Measurements from ENCODE around the gene TNS3.

Gene TNS3

GRCh38 chr7:47307311-47307710 lies 274.6 kb downstream of the TNS3 start:
- Histone ChIP-seq H3K4me3 (ENCODE audit: low read length) (no peak overlapping the region), H3K4me1 (ENCODE audit: control insufficient read depth, low read depth, low read length) (no peaks in the 10 kb centered on the region), H3K9ac (ENCODE audit: low read length) (no peak overlapping the region), H3K36me3 (ENCODE audit: control insufficient read depth, low read depth, low read length) (peaks cover 2% of the 10 kb centered on the region), H3K27ac (ENCODE audit: low read length) (no peak overlapping the region), H3K27me3 (ENCODE audit: control insufficient read depth, insufficient read depth, low read length) (no peaks in the 10 kb centered on the region), H3K9me3 (ENCODE audit: control insufficient read depth, low read depth, low read length) (no peaks in the 10 kb centered on the region)

DNA sequence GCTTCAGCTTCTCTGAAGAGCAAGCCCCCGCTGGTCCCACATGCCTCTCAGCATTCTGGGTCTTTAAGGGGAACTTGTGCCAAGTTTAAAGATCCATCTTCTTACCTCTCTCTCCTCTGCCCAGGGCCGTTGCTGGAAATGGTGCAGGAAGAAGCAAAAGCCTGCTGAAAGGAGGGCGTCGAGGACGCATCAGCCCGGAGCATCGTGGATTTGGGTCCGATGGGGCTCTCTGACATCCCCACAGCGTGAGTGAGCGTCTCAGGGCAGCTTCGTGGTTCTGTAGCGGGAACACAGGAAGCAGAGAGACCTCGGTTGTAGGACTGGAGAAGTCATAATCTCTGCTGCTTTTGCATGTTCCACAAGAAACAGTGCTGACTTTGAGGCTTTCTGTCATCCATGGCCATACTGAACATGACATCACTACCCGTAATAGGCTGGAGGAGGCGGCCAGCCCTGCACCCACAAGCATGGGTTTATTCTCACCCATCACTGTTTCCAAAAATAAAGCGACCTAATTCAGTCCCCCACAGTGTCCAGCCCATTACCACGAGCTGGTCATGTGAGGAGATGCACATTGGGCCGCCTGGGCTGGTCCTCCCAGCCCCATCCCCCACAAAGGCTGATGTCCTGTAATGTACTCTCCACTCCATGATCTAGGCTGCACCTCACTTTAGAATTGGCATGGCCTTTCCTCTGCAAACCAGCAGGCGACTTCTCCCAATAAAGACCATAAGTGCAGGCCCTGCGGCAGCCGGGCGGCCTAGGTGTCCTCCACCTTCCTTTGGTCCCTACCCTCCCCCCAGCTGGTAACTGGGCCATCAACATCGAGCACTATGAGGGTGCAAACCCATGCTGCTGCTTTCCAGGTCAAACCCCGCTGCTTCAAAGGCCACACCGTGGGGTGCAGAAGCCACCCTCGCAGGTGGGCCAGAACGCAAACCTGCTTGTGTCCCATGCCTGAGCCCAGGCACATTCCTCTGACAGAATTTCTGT lies 276.9 kb downstream of the TNS3 start:
- H3K9ac ChIP-seq (ENCODE audit: low read length), result no peak overlapping the region
- H3K27ac ChIP-seq (ENCODE audit: low read length), result no peak overlapping the region
- H3K9me3 ChIP-seq (ENCODE audit: control insufficient read depth, low read depth, low read length), result no peaks in the 10 kb centered on the region
- no peaks in the 10 kb centered on the region for H3K27me3 ChIP-seq (ENCODE audit: control insufficient read depth, insufficient read depth, low read length)
- H3K4me3 ChIP-seq (ENCODE audit: low read length), result no peak overlapping the region
- H3K4me1 ChIP-seq (ENCODE audit: control insufficient read depth, low read depth, low read length), result no peaks in the 10 kb centered on the region
- peaks cover 3% of the 10 kb centered on the region for H3K36me3 ChIP-seq (ENCODE audit: control insufficient read depth, low read depth, low read length)

DNA sequence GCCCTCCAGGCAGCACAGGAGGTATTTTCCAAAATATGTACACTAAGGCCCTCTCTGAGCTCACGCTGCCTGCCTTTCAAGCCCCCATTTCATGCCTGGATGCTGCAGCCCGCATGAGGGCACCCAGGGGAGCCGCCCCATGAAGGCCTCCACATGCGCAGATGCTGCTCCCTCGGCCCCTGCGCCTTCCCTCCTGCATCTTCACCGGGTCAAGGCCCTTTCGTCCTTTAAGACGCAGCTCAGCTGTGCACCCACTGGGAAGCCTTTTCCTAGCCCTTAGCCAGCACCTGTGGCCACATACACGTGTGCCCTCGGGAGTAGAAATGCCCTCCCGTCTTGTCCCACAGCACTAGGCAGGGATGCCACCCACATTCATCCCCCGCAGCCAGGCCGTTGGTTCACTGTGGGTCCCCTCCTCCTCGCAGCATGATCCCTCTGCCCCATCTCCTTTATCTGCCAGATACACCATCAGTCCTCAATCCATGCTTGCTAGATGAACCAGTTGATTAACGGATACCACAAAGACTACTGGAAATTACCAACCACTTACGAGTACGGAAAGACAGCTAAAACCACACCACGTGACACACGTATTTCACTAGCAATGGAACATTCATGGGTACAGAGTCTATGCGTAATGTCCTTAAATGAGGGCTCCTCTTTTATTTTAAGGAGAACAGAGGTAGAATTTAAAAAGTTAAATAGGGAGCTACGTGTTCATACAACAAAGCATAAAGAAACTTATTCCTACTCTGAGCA lies 278.0 kb downstream of the TNS3 start:
- Histone ChIP-seq H3K27ac (ENCODE audit: low read length) (no peak overlapping the region), H3K4me1 (ENCODE audit: control insufficient read depth, low read depth, low read length) (no peaks in the 10 kb centered on the region), H3K4me3 (ENCODE audit: low read length) (no peak overlapping the region), H3K27me3 (ENCODE audit: control insufficient read depth, insufficient read depth, low read length) (no peaks in the 10 kb centered on the region), H3K36me3 (ENCODE audit: control insufficient read depth, low read depth, low read length) (peaks cover 3% of the 10 kb centered on the region), H3K9me3 (ENCODE audit: control insufficient read depth, low read depth, low read length) (no peaks in the 10 kb centered on the region), H3K9ac (ENCODE audit: low read length) (no peak overlapping the region)

DNA sequence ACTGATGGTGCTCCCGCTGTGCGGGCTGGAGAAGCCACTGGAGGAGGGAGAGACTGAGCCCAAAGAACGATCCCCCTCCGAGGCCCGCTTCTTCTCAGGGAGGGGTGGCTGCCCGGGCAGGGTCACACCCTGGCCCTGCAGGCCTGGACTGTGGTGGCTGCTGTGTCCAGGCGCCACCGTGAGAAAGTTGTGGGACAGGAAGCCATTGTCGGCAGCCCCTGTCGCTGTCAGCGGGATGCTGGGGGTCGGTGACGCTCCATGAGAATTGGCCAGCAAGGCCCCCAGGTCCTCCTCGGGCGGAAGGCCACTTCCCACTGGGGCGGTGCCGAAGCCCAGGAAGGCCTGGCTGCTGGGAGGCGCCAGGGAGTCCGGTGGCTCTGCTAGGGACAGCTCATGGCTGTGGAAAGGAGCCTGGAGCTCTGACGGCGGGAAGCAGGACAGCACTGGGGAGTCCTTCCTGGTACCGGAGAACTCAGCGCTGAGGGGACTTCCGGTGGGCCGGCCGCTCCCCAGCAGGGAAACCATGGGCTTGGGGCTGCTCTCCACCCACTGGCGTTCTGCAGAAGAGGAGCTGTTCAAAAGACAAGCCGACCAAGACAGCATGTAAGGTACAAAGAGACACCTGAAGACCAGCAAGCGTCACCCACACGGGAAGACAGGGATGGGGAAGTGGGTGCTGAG lies 278.8 kb downstream of the TNS3 start:
- Histone ChIP-seq H3K4me3 (ENCODE audit: low read length) (no peak overlapping the region), H3K27ac (ENCODE audit: low read length) (no peak overlapping the region), H3K27me3 (ENCODE audit: control insufficient read depth, insufficient read depth, low read length) (no peaks in the 10 kb centered on the region), H3K9ac (ENCODE audit: low read length) (no peak overlapping the region), H3K9me3 (ENCODE audit: control insufficient read depth, low read depth, low read length) (no peaks in the 10 kb centered on the region), H3K4me1 (ENCODE audit: control insufficient read depth, low read depth, low read length) (no peaks in the 10 kb centered on the region), H3K36me3 (ENCODE audit: control insufficient read depth, low read depth, low read length) (peaks cover 3% of the 10 kb centered on the region)

DNA sequence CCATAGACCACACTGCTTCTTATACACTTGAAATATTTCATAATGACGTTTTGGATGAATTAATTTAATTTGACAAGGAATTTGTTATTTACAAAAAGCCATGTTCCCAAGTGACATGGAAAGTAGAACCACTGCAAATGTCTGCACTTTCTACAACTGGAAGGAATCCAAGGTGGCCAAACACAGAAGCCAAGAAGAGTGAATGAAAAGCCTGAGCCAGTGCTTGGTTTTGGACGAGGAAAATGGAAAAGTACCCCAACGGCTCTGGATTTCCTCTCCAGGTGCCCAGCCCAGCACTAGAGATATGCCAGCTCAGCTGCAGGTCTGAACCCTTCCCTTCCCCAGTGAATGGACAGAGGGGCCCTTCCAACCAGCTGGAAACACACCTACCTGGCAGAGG lies 279.4 kb downstream of the TNS3 start:
- peaks cover 3% of the 10 kb centered on the region for H3K36me3 ChIP-seq (ENCODE audit: control insufficient read depth, low read depth, low read length)
- H3K9ac ChIP-seq (ENCODE audit: low read length), result no peak overlapping the region
- H3K27me3 ChIP-seq (ENCODE audit: control insufficient read depth, insufficient read depth, low read length), result no peaks in the 10 kb centered on the region
- H3K9me3 ChIP-seq (ENCODE audit: control insufficient read depth, low read depth, low read length), result no peaks in the 10 kb centered on the region
- H3K4me1 ChIP-seq (ENCODE audit: control insufficient read depth, low read depth, low read length), result no peaks in the 10 kb centered on the region
- H3K4me3 ChIP-seq (ENCODE audit: low read length), result no peak overlapping the region
- H3K27ac ChIP-seq (ENCODE audit: low read length), result no peak overlapping the region

GRCh38 chr7:47301657-47302295 lies 280.1 kb downstream of the TNS3 start:
- H3K9ac ChIP-seq (ENCODE audit: low read length), result no peak overlapping the region
- H3K27ac ChIP-seq (ENCODE audit: low read length), result no peak overlapping the region
- H3K36me3 ChIP-seq (ENCODE audit: control insufficient read depth, low read depth, low read length), result peaks cover 3% of the 10 kb centered on the region
- no peaks in the 10 kb centered on the region for H3K9me3 ChIP-seq (ENCODE audit: control insufficient read depth, low read depth, low read length)
- no peaks in the 10 kb centered on the region for H3K27me3 ChIP-seq (ENCODE audit: control insufficient read depth, insufficient read depth, low read length)
- no peak overlapping the region for H3K4me3 ChIP-seq (ENCODE audit: low read length)
- H3K4me1 ChIP-seq (ENCODE audit: control insufficient read depth, low read depth, low read length), result no peaks in the 10 kb centered on the region

DNA sequence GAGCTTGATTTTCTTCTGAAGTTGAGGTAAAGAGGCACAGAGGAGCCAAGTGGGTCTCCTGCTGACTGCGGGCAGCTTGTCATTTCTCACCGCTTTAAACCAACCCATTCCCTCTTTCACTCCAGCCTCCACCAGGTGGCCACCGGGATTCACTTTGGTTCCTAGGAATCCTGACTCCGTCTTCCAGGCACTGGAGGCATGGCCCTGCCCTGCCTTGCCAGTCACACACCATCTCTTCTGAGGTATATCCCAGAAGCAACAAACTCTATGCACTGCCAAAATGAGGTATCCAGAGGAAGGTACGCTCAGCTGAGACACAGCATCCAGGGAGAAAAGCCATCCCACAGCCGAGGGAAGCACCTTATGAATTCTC lies 280.8 kb downstream of the TNS3 start:
- Histone ChIP-seq H3K27ac (ENCODE audit: low read length) (no peak overlapping the region), H3K4me3 (ENCODE audit: low read length) (no peak overlapping the region), H3K27me3 (ENCODE audit: control insufficient read depth, insufficient read depth, low read length) (no peaks in the 10 kb centered on the region), H3K9me3 (ENCODE audit: control insufficient read depth, low read depth, low read length) (no peaks in the 10 kb centered on the region), H3K4me1 (ENCODE audit: control insufficient read depth, low read depth, low read length) (no peaks in the 10 kb centered on the region), H3K36me3 (ENCODE audit: control insufficient read depth, low read depth, low read length) (peaks cover 3% of the 10 kb centered on the region), H3K9ac (ENCODE audit: low read length) (no peak overlapping the region)

- H3K4me3 ChIP-seq (ENCODE audit: low read length), result no peak overlapping the region
- no peak overlapping the region for H3K27ac ChIP-seq (ENCODE audit: low read length)
- peaks cover 3% of the 10 kb centered on the region for H3K36me3 ChIP-seq (ENCODE audit: control insufficient read depth, low read depth, low read length)
- H3K4me1 ChIP-seq (ENCODE audit: control insufficient read depth, low read depth, low read length), result no peaks in the 10 kb centered on the region
- H3K27me3 ChIP-seq (ENCODE audit: control insufficient read depth, insufficient read depth, low read length), result no peaks in the 10 kb centered on the region
- H3K9ac ChIP-seq (ENCODE audit: low read length), result no peak overlapping the region
- H3K9me3 ChIP-seq (ENCODE audit: control insufficient read depth, low read depth, low read length), result no peaks in the 10 kb centered on the region
These were observed 281.3 kb downstream of the TNS3 start for GRCh38 chr7:47300472-47301104.

DNA sequence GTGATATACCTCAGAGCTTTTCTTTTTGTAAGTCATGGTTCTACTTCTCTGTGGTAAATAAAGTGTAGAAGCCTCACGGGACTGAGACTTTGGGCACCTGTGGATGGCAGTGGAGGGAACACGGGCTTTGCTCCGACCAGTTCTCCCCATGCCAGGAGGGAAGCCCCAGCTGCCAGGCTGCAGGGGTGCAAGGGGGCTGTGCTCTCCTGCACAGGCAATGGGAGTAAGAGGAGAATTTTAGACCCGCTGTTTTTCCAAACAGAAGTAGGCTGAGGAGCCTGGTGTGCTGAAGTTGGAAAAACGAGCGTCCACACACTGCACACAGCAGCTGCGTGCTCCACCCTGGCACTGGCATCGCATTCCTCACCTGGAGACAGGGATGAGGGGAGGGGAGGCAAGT lies 282.4 kb downstream of the TNS3 start:
- H3K9ac ChIP-seq (ENCODE audit: low read length), result no peak overlapping the region
- peaks cover 3% of the 10 kb centered on the region for H3K36me3 ChIP-seq (ENCODE audit: control insufficient read depth, low read depth, low read length)
- no peak overlapping the region for H3K4me3 ChIP-seq (ENCODE audit: low read length)
- no peak overlapping the region for H3K27ac ChIP-seq (ENCODE audit: low read length)
- no peaks in the 10 kb centered on the region for H3K27me3 ChIP-seq (ENCODE audit: control insufficient read depth, insufficient read depth, low read length)
- no peaks in the 10 kb centered on the region for H3K9me3 ChIP-seq (ENCODE audit: control insufficient read depth, low read depth, low read length)
- H3K4me1 ChIP-seq (ENCODE audit: control insufficient read depth, low read depth, low read length), result no peaks in the 10 kb centered on the region

DNA sequence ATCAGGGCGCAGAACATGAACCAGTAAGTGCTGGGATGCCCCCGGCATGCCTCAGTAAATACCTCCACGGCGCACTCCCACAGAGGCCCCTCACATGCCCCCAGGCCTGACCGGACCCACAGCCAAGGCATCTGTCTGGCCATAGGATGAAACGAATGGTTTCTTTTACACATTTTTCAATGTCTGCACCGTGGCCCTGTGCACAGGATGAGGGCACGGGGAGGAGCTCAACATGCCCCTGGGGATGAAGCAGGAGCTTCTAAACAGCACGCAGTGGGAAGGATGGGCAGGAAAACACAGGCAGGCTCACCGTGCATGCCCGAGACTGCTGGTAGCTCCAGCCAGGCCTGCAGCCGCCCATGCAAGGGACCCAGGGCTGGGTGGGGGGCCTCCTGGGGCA lies 283.3 kb downstream of the TNS3 start:
- Histone ChIP-seq H3K9me3 (ENCODE audit: control insufficient read depth, low read depth, low read length) (no peaks in the 10 kb centered on the region), H3K27ac (ENCODE audit: low read length) (no peak overlapping the region), H3K4me3 (ENCODE audit: low read length) (no peak overlapping the region), H3K36me3 (ENCODE audit: control insufficient read depth, low read depth, low read length) (peaks cover 3% of the 10 kb centered on the region), H3K4me1 (ENCODE audit: control insufficient read depth, low read depth, low read length) (no peaks in the 10 kb centered on the region), H3K9ac (ENCODE audit: low read length) (no peak overlapping the region), H3K27me3 (ENCODE audit: control insufficient read depth, insufficient read depth, low read length) (no peaks in the 10 kb centered on the region)

GRCh38 chr7:47297120-47297519 lies 284.8 kb downstream of the TNS3 start:
- H3K27ac ChIP-seq (ENCODE audit: low read length), result no peak overlapping the region
- H3K27me3 ChIP-seq (ENCODE audit: control insufficient read depth, insufficient read depth, low read length), result no peaks in the 10 kb centered on the region
- no peaks in the 10 kb centered on the region for H3K9me3 ChIP-seq (ENCODE audit: control insufficient read depth, low read depth, low read length)
- peaks cover 6% of the 10 kb centered on the region for H3K36me3 ChIP-seq (ENCODE audit: control insufficient read depth, low read depth, low read length)
- no peaks in the 10 kb centered on the region for H3K4me1 ChIP-seq (ENCODE audit: control insufficient read depth, low read depth, low read length)
- no peak overlapping the region for H3K9ac ChIP-seq (ENCODE audit: low read length)
- H3K4me3 ChIP-seq (ENCODE audit: low read length), result no peak overlapping the region
